HepG2 (cell line): ENCODE data around the gene SDR42E2. TPM values are rescaled to one million over a fixed set of nuclear protein-coding genes. Genes with fewer than 3 reads are reported as not detected.
A peak's percentile ranks its signal among the peaks of the same experiment; 100 is the strongest.

ENCODE experiments used
- EP300 ChIP-seq, 3 experiments: sonication (generic) in 1 of 3; formaldehyde crosslinking in 1 of 3; IDR thresholded peaks; 2 replicates each; pipeline versions ENCODE4 v1.5.1 to v1.6.1; 2011 to 2020; ENCODE audit warnings: low read depth in 2 of 3, low read length in 2 of 3, borderline replicate concordance in 1 of 3, improper control_type of control experiment in 1 of 3, mild to moderate bottlenecking in 1 of 3, missing genetic modification reagents in 1 of 3, moderate library complexity in 1 of 3
- HMGXB4 ChIP-seq, 2 experiments: sonication (generic) in 1 of 2; formaldehyde crosslinking in 1 of 2; IDR thresholded peaks; 2 replicates each; pipeline versions ENCODE4 v1.4.0 to v1.6.1; 2018 to 2020; ENCODE audit warnings: missing genetic modification reagents in 2 of 2, borderline replicate concordance in 1 of 2, low read depth in 1 of 2, mild to moderate bottlenecking in 1 of 2, missing biosample characterization in 1 of 2
- MEIS2 ChIP-seq: sonication (generic); formaldehyde crosslinking; IDR thresholded peaks from 2 replicates; pipeline ENCODE4 v1.9.0; 2021; ENCODE audit warnings: mild to moderate bottlenecking, missing genetic modification reagents
- ONECUT2 ChIP-seq: sonication (generic); formaldehyde crosslinking; IDR thresholded peaks from 2 replicates; pipeline ENCODE4 v1.4.0; 2020; ENCODE audit warnings: missing genetic modification reagents
- RAD21 ChIP-seq: fragments of 450-650 bp; formaldehyde crosslinking; IDR thresholded peaks from 2 replicates; pipeline ENCODE4 v1.5.0; 2020; ENCODE audit warnings: mild to moderate bottlenecking
- SOX5 ChIP-seq: IDR thresholded peaks from 2 replicates; pipeline ENCODE4 v1.6.1; 2016; ENCODE audit warnings: borderline replicate concordance
- THAP11 ChIP-seq: IDR thresholded peaks from 2 replicates; pipeline ENCODE4 v1.6.1; 2016; ENCODE audit warnings: missing biosample characterization, missing genetic modification reagents
- WIZ ChIP-seq: sonication (generic); formaldehyde crosslinking; IDR thresholded peaks from 2 replicates; pipeline ENCODE4 v1.5.1; 2020; ENCODE audit warnings: mild to moderate bottlenecking, missing genetic modification reagents
- XRCC5 ChIP-seq: fragments of 200-400 bp; formaldehyde crosslinking; optimal IDR thresholded peaks from 2 replicates; pipeline ENCODE3; 2017; ENCODE audit warnings: mild to moderate bottlenecking, low read length
- ZNF260 ChIP-seq: sonication (generic); formaldehyde crosslinking; IDR thresholded peaks from 2 replicates; pipeline ENCODE4 v1.4.0; 2020; ENCODE audit warnings: missing genetic modification reagents, low read depth, mild to moderate bottlenecking, borderline replicate concordance
- ZNF263 ChIP-seq: sonication (generic); formaldehyde crosslinking; IDR thresholded peaks from 2 replicates; pipeline ENCODE4 v1.4.0; 2020; ENCODE audit warnings: missing genetic modification reagents
- ZNF264 ChIP-seq: sonication (generic); formaldehyde crosslinking; IDR thresholded peaks from 2 replicates; pipeline ENCODE4 v1.4.0; 2020; ENCODE audit warnings: missing genetic modification reagents
- ZNF589 ChIP-seq: sonication (generic); formaldehyde crosslinking; conservative IDR thresholded peaks from 2 replicates; pipeline ENCODE4 v1.8.0; 2022; ENCODE audit warnings: mild to moderate bottlenecking, moderate library complexity, missing genetic modification reagents
- ZNF615 ChIP-seq: sonication (generic); formaldehyde crosslinking; IDR thresholded peaks from 2 replicates; pipeline ENCODE4 v1.5.0; 2020; ENCODE audit warnings: mild to moderate bottlenecking, missing genetic modification reagents, borderline replicate concordance
- ZSCAN21 ChIP-seq: sonication (generic); formaldehyde crosslinking; IDR thresholded peaks from 2 replicates; pipeline ENCODE4 v1.8.0; 2022; ENCODE audit warnings: mild to moderate bottlenecking, missing genetic modification reagents, moderate library complexity, borderline replicate concordance
- polyA plus RNA-seq, 8 experiments: library from polyadenylated mRNA; depleted of rRNA in 3 of 8; stranded (reverse) in 7 of 8; unstranded in 1 of 8; fragments of >200 nt; fragmentation: Illumina TruSeq in 4 of 8; extraction: Trizol in 4 of 8; gene quantifications; 2 replicates each; pipeline versions ENCODE4 v1.2.1 to v1.2.3, GENCODE V29; 2011 to 2016; ENCODE audit warnings: low read depth in 4 of 8, missing spikeins in 1 of 8, mixed read lengths in 1 of 8; ENCODE audit not compliant: insufficient read depth in 1 of 8
- total RNA-seq, 5 experiments: library from RNA; depleted of rRNA; stranded (reverse); fragments of >200 nt; fragmentation: Illumina TruSeq; extraction: Trizol; gene quantifications; 2 replicates each; pipeline ENCODE4 v1.2.3, GENCODE V29; 2016; ENCODE audit warnings: low read depth in 1 of 5
- TF ChIP-seq, protein P1 (sequence below): sonication (generic); formaldehyde crosslinking; IDR thresholded peaks from 2 replicates; pipeline ENCODE4 v1.8.0; 2022; ENCODE audit warnings: mild to moderate bottlenecking, missing genetic modification reagents, moderate library complexity

Gene SDR42E2
- total and polyA plus RNA-seq, 2 of the 13 experiments (the other 11 are each of a cell fraction or from before 2014, with no cell fraction given), result 0.05 to 0.11 TPM

GRCh38 chr16:22195695-22196558 is 33.6 kb downstream of the SDR42E2 start (continued):
- TF ChIP-seq EP300 (IDR thresholded peaks at IDR 0.05; ENCODE audit: low read depth in 2 of 2, low read length in 2 of 2) (peak; percentile 38 to 50; a peak in 1 of 4 replicates), EP300 (CRISPR knock-in tag; IDR thresholded peaks at IDR 0.05; ENCODE audit: borderline replicate concordance) (no peak), ZNF260 (CRISPR knock-in tag) (no peak), SOX5 (CRISPR knock-in tag) (peak; percentile 55), WIZ (CRISPR knock-in tag) (peak; percentile 52; the same call in 1 of the 2 replicates), ONECUT2 (CRISPR knock-in tag) (peak; percentile 54; the same call in 1 of the 2 replicates), HMGXB4 (CRISPR knock-in tag; IDR thresholded peaks at IDR 0.05; ENCODE audit: borderline replicate concordance in 1 of 2, low read depth in 1 of 2) (peak; percentile 100), ZNF589 (CRISPR knock-in tag) (peak; percentile 64), MEIS2 (CRISPR knock-in tag) (peak; percentile 25; the same call in 1 of the 2 replicates), ZNF264 (CRISPR knock-in tag) (peak; percentile 6; the same call in 1 of the 2 replicates), XRCC5 (peak; percentile 93), ZNF615 (CRISPR knock-in tag) (no peak; the same call in 1 of the 2 replicates), ZSCAN21 (peak; percentile 85; the same call in 1 of the 2 replicates), THAP11 (CRISPR knock-in tag) (peak; percentile 86), ZNF263 (CRISPR knock-in tag) (no peak; the same call in none of the 2 replicates), RAD21 (CRISPR knock-in tag) (peak; percentile 76)
- TF ChIP-seq, protein P1, sequence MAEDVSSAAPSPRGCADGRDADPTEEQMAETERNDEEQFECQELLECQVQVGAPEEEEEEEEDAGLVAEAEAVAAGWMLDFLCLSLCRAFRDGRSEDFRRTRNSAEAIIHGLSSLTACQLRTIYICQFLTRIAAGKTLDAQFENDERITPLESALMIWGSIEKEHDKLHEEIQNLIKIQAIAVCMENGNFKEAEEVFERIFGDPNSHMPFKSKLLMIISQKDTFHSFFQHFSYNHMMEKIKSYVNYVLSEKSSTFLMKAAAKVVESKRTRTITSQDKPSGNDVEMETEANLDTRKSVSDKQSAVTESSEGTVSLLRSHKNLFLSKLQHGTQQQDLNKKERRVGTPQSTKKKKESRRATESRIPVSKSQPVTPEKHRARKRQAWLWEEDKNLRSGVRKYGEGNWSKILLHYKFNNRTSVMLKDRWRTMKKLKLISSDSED, result no peak
